GM19099 (cell line): ENCODE data around the gene KRT86.

ENCODE experiments used
- POLR2A ChIP-seq: IDR thresholded peaks from 3 replicates; pipeline ENCODE4 v1.6.1; 2011; ENCODE audit warnings: low read depth; ENCODE audit not compliant: insufficient read length; ENCODE audit errors: extremely low read depth

KRT86 gene

DNA sequence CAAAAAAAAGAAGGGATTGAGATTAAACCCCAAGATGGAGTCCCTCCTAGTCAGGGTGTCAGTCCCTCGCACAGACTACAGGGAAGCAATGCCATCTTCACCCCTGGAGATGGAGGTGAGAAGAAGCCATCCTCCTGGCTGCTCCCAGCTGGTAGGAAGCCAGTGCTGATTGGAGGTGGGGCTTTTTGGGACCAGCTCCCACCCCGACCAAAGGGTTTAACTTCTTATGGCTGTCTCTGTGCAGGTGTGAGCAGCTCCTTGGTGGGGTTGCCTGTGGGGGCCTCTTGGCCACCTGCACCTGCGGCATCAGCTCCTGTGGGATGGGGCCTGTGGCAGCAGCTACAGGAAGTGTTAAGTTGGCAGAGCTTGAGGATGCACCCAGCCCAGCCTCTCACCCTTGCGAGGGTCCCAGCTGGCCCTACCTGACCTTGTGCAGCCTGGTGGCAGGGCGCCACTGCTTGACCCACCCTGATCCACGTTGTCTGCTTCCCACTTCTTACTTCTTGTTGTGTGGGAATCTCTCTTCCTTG, 3.8 kb upstream of the KRT86 start:
- no peak for TF ChIP-seq POLR2A

GRCh38 chr12:52271158-52271557, 3.3 kb upstream of the KRT86 start:
- TF ChIP-seq POLR2A: no peak

DNA sequence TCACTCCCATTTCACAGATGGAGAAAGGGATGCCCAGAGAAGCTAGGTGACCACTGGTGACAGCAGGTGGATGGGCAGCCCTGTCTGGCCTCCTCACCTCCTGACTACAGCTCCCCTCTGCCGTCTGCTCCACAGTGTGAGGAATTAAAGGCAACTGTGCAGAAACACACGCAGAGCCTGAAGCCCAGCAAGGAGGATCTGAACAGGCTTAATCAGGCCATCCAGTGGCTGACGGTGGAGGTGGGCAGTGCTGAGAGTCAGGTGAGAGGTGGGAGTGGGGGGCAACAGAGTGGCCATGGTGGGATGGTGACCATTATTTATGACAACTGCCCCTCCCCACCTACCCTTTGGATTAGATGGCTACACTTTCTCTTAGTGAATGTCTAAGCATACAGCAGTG, 1.2 kb downstream of the KRT86 start:
- no peak for TF ChIP-seq POLR2A

GRCh38 chr12:52277486-52278245, 3.2 kb downstream of the KRT86 start:
- TF ChIP-seq POLR2A: no peak

- TF ChIP-seq POLR2A: no peak
Measured at GRCh38 chr12:52278575-52279421, 4.4 kb downstream of the KRT86 start.

- no peak for TF ChIP-seq POLR2A
Measured at GRCh38 chr12:52279422-52280318, 5.2 kb downstream of the KRT86 start.

DNA sequence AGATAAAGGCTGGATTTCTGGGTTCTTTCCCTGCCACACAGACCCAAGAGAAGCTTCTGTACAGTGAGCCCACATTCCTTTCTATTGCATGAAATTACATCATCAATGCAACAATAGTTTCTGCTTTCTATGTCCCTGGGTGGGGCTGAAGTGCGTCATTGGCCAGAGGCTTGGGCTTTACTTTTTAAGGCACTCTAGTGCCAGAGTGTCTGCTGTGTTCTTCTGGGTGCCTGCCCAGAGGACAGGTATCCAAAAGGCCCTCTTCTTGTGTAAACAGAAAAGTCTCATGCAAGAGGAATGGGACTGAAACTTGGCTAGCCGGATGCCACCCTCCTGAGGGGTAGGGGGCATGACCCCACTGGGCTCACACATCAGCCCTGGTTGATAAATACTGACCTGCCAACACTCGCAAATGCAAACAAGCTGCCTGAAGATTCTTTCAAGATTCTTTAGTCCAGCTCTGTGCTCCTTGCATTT, 5.9 kb downstream of the KRT86 start:
- TF ChIP-seq POLR2A: no peak

- no peak for TF ChIP-seq POLR2A
Measured at GRCh38 chr12:52280796-52281560, 6.5 kb downstream of the KRT86 start.

- no peak for TF ChIP-seq POLR2A
Measured at GRCh38 chr12:52284562-52285171, 10.2 kb downstream of the KRT86 start.

- TF ChIP-seq POLR2A: no peak
Measured at GRCh38 chr12:52285172-52285745, 10.8 kb downstream of the KRT86 start.

DNA sequence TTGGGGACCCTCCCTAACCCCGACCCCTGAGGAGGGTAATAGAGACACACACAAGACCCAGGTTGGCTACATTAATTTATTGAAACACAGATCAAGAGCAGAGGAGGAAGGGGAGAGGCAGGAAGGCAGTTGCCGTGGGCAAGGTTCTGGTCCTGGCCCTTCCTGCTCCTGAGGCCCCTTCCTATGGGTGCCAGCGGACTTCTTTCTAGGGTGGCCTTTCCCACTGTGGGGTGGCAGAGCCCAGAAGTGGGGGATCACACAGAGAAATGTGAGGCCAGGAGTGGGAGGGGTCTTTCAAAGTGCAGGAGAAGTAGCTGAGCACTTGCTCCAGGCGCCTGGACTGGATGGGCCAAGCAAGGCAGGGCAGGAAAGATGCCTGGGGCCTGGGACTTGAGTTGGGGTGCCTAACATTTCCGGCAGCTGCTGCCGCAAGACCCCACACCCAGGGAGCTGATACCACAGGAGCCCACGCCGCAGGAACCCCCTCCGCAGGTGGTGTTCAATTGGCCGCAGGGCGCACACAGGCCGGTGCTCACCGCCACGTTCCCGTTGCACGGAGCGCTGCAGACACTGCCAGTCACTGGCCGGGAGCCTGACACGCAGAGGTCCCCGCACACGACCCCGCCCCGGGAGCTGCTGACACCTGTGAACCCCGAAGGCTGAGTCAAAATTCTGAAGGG, 11.5 kb downstream of the KRT86 start:
- TF ChIP-seq POLR2A: no peak

- no peak for TF ChIP-seq POLR2A
Measured at GRCh38 chr12:52291267-52291935, 17.0 kb downstream of the KRT86 start, which contains the start of gene KRT81. TSS of gene KRT81 (minus strand) at chr12:52291534. CDS start at chr12:52291465, 69 bp downstream.
